Fibroblast of the aortic adventitia (primary cell): ENCODE results near the gene CEP72. TPM values are rescaled to one million over a fixed set of nuclear protein-coding genes. Genes with fewer than 3 reads are reported as not detected.

Experiments used
- DNase-seq: peaks from one replicate; pipeline ENCODE4 v3.0.0-alpha.2; 2010; ENCODE audit warnings: low read depth
- H3K4me3 ChIP-seq: 2 replicates; pipeline ENCODE4 v1.5.1; 2011; ENCODE audit warnings: low read depth, mild to moderate bottlenecking, control low read depth, low read length, moderate library complexity
- CTCF ChIP-seq: IDR thresholded peaks from 2 replicates; pipeline ENCODE4 v1.5.1; 2011; ENCODE audit warnings: mild to moderate bottlenecking, low read length, control low read depth, inconsistent platforms; ENCODE audit not compliant: insufficient read depth
- total RNA-seq: library from RNA; depleted of rRNA; stranded (reverse); fragments of >200 nt; gene quantifications from 2 replicates; pipeline ENCODE4 v1.2.3, GENCODE V29; 2012; ENCODE audit warnings: low replicate concordance

CEP72 gene
- total RNA-seq, 1 donor: 3.5 TPM

DNA sequence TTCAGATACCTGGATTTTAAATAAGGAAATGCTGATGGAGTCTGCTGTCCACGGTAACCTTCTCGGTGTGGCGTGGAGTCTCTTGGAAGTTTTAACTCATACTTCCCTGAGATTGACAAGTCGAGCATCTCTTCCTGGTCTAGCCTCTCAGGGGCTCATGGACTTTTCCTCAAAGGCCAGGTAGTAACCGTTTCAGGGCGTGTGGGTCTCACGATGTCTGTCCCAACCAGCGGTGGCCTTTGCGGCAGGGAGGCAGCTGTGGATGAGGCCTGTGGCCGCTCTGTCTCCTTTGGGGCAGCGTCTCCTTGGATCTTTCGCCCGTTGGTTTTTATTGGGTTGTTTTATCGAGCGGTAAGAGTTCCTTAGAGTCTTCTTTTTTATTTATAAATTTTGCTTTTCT lies 32.8 kb downstream of the CEP72 start:
- no peak overlapping the region for H3K4me3 ChIP-seq
- DNase-seq: no peak
- no peak for TF ChIP-seq CTCF

- no peak for DNase-seq
- TF ChIP-seq CTCF: no peak
- H3K4me3 ChIP-seq: no peak overlapping the region
Measured at GRCh38 chr5:645421-645820, 33.3 kb downstream of the CEP72 start.

- no peak for TF ChIP-seq CTCF
- no peak for DNase-seq
- no peak overlapping the region for H3K4me3 ChIP-seq
Measured at GRCh38 chr5:646396-647201, 34.5 kb downstream of the CEP72 start.

GRCh38 chr5:647311-647710 lies 35.2 kb downstream of the CEP72 start:
- H3K4me3 ChIP-seq: no peak overlapping the region
- DNase-seq: no peak
- TF ChIP-seq CTCF: no peak

DNA sequence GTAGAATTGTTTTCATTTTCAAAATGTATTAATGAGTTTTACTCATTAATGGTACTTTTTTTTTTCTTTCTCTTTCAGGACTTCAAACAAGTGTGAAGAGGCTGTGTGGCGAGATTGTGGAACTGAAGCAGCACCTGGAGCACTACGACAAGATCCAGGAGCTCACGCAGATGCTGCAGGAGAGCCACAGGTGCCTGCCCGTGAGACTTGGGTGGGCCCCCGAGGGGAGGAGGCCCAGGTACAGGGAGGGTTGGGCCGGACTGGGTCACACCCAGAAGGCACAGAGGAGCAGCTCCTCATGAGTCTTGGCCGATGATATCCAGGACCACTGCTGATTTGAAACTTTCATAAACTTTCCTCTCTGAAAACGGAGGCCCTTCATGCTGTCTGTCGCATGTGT lies 35.6 kb downstream of the CEP72 start:
- H3K4me3 ChIP-seq: no peak overlapping the region
- no peak for DNase-seq
- no peak for TF ChIP-seq CTCF

DNA sequence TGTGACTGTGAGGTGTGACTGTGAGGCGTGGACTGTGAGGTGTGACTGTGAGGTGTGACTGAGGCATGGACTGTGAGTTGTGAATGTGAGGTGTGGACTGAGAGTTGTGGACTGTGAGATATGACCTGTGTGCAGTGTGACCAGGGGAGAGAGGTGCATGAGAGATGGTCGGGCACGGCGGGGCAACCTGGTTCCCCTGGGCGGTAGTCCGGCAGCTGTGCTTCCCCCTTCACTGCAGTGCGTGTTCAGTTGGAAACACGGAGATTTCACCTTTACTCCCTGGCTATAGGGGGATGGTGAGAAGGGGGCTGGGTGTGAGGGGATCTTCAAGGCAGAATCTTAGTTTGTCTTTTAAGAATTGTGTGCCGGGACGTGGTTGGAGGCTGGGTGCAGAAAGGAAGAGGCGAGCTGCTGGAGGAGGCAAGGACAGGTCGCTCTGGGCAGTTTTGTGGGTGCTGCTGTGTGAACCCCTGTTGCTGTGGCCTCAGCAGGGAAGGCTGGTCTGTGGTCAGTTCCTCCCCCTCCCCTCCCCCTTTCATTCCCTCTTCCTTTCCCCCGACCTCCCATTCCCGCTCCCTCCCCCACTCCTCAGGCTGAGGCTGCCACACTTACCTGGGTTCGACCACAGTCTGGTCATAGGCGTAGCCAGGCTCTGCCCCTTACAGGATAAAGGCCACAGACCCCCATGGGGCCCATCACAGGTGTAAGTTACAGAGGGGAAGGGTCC lies 39.3 kb downstream of the CEP72 start:
- H3K4me3 ChIP-seq: no peak overlapping the region
- TF ChIP-seq CTCF: no peak
- DNase-seq: no peak
